SIG-M5 treated with dmso at 0.1 percent for 504 hours (cell line): ENCODE measurements around the gene DUSP18.
"Not testable (repeated sequence)": the region's sequence is repeated elsewhere in the genome, so short reads cannot be mapped to it uniquely, and the experiment has no call there.

Source experiments
- DNase-seq: peaks from one replicate; lab custom pipeline; 2025; ENCODE audit not compliant: unreplicated experiment; lab: John Stamatoyannopoulos, UW

DUSP18 gene

DNA sequence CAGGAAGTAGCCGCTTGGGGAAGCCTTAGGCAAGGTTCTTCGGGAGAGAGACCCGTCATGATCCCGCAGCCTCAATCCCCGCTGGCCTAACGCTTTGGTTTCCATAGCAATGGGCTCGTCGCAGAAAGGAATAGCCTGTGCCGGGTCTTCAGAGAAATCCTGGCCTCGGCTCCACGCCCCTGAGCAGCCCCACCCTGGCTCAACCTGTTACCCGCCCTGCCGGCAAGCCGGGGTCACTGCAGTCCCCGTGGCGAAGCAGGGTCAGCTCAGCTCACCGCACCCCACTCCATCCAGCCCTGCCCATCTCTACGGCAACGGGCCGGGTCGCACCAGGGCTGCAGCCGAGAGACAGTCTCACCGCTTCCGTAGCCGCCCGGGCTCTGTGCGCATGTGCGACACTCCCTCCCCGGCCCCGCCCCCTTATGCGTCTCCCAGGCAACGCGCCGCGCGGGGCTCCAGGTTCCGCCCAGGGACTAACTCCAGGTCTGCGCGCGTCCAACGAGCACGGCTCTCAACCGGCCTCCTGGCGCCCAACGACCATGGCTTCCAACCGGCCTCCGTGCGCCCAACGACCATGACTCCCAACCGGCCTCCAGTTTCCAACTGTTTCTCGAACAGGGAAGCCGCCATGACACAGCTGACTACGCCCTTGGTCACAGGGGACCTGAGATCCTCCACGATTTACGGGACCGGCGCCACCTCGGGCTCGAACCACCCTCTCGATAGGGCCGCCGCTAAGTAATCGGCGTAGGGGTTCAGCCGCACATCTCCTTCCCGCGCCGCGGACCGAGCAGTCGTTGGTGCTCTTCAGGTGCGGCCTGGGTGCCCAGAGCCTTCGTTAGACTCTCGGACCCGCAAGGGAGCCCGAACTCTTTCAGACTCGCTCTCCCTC is at the start of gene DUSP18:
TSS of gene DUSP18 (minus strand) at position 382 of the 892 bp plus-strand sequence. CDS start 3,872 bp downstream, outside the sequence.
- peak; percentile 71 for DNase-seq

DNA sequence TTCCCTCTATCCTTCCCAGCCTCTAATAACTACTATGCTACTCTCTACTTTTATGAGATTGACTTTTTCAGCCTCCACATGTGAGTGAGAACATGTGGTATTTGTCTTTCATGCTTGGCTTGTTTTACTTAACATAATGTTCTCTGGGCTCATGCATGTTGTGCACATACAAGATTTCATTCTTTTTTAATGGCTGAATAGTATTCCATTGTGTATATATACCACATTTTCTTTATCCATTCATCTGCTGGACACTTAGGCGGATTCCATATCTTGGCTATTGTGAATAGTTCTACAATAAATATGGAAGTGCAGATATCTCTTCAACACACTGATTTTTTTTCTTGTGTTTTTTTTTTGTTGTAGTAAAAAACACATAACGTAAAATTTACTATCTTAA is 46.4 kb upstream of the DUSP18 start:
- no peak for DNase-seq

DNA sequence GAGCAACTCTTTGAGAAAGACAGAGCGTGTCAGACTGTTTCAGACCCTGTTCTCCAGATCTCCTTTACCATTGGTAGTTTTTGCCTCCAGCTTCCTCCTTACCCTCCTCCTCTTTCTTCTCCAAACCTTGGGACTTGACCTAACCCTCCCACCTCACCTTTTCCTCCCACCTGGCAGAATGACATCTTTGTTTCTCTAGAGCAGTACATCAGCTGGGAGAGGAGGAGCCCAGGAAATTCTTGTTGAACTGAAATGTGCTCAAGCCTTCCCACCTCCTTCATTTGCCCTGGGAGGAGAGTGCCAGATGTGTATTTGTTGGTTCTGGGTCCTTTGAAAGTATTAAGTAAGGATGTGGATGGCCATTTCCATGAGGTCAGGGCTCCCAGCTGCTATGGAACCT is 44.4 kb upstream of the DUSP18 start:
- no peak for DNase-seq

DNA sequence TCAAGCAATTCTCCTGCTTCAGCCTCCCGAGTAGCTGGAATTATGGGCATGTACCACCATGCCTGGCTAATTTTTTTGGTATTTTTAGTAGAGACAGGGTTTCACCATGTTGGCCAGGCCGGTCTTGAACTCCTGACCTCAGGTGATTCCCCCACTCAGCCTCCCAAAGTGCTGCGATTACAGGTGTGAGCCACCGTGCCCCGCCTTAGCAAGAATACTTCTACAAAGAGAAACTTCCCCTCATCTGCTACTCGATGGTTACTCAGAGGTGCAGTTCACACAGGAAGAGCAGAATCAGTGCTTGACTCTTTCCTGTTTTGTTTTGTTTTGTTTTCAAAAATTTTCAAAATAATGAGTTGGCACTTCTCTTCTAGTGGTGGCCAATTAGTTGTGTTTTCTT is 42.3 kb upstream of the DUSP18 start:
- DNase-seq: not testable (repeated sequence)

DNA sequence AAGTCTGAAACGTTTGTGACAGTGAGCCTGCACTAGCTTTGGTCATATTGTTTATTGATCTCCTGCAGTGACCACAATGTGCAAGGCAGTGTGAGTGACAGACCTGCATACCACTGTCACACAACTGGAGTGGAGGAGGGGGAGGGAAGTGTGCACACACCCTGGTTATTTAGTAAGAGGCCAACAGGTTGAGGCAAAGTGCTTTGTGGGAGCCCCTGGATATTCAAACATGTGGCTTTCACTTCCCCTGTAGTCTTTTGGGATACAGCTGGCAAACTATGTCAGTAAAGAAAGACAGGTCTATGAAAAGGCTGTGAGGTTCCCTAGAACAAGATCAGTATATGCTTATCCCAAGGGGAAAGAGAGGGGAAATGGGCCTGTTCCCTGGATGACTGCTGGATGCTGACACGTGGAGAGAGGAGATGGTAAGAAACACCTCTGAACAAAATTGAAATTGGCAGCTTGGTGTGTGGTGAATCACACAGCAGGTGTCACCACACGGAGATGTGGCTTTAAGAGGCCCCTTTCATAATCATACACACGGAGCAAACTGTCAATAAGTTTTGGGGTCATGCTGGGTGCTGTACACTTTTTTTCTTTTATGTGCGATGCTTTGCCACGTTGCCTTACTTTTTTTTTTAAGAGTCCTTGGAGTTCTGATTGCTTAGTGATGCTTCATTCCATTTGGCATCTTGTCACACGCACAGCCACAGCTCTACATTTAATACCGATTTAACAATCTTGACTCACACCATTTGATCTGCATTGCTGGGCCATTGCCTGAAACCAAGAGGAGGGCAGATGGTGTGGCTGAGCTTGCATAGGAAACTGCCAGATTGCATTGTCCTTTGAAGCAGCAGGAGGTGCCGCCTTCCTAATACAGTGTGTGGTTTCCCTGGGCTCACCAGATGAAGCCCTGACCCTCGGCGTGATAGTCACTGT is 38.3 kb upstream of the DUSP18 start:
- peak; percentile 56 for DNase-seq

DNA sequence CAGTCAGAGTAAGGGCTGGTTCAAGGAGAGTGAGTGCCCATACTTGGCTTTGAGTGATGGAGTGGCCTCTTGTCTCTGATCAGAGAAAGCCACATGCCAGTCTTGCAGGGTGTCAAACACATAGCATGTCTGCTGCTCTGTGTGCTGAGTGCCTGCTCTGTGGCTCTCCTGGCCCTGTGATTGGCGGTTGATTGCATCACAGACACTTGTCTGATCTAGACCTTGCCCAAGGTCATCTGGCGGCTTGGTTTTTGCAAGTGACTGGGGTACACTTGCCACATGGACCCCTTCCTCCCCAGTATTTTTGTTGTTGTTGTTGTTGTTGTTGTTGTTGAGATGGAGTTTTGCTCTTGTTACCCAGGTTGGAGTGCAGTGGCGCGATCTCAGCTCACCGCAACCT is 37.3 kb upstream of the DUSP18 start:
- peak; percentile 10 for DNase-seq

DNA sequence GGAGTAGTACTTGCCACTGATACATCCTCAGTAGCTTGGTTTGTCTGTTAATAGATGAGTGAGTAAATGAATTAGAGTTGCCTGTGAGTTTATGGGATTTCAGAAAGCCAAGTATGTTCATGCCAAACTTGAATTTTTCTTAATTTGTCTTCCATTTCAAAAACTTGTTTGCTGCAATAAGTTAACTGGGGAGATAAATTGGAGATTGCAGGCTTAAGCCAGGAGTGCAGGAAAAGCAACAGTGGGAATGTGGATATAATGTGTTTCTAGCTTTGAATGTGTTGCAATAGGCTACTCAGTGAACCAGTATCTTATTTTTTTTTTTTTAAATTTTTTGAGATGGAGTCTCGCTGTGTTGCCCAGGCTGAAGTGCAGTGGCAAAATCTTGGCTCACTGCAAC is 35.2 kb upstream of the DUSP18 start:
- no peak for DNase-seq

DNA sequence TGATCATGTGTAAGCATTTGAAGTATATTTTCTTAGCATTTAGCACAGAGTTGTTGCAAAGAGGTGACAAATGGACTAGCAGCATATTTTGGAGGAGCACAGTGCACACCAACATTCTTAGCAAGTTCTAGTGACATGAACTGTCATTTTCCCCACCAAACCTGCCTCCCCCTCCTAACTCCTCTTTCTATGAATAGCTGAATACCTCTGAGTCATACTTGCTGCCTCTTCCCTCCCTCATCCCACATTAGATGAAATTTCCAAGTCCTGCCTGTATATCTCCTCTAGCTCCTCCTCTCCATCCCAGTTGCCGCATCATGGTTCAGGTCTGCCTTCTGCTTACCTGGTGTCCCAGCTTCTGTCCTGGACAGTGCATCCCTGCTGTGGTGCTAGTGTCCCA is 34.2 kb upstream of the DUSP18 start:
- no peak for DNase-seq

DNA sequence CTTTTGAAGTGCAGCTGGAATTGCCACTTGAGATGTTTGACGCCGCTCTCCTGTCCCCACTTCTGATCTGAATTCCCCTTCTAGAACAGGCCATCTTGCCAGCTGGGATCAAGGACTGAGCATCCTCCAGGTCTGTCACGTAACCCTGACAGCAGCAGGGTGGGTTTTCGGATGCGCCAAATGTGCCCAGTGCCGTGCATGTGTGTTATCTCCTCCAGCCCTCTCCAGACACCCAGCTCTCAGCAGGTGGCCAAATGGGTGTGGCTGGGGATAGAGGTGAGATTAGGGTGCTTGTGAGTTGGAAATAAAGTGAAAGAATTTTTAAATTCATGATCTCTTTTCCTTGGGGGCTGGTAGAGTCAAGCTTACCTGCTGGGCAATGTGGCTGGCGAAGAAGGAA is 30.3 kb upstream of the DUSP18 start:
- DNase-seq: no peak

DNA sequence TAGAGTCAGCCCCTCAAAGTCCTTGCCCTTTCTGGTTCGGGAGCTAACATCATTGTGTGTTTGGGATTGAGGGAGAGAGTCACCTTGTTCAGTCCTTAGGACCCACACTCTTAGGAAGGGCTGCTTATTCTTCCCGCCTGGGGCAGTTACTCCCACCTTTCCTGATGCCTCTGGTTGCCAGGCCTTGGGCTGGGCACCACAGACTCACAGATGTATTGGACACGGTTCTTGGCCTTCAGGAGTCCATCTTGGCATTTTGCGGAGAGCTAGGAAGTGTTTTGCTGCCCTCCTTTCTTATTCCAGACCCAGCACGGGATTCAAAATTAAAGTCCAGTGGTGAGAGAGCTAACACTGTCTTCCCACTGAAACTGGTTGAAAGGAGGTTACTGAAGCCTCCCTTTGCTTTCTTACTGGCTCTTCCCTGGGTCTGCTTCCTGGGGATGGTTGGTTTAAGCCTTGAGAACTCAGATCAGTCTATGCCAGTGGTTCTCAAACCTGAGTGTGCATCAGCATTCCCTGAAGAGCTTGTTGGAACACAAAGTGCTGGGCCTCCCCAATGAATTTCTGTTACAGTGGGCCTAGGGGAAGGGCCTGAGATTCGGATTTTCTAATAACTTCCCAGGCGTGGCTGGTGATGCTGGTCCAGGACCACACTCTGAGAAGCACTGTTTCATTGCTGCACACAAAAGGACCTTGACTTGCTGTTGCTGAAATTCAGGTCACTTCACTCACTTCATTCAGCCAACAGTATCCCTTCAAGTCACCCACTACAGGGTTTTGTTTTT is 28.4 kb upstream of the DUSP18 start:
- DNase-seq: no peak

DNA sequence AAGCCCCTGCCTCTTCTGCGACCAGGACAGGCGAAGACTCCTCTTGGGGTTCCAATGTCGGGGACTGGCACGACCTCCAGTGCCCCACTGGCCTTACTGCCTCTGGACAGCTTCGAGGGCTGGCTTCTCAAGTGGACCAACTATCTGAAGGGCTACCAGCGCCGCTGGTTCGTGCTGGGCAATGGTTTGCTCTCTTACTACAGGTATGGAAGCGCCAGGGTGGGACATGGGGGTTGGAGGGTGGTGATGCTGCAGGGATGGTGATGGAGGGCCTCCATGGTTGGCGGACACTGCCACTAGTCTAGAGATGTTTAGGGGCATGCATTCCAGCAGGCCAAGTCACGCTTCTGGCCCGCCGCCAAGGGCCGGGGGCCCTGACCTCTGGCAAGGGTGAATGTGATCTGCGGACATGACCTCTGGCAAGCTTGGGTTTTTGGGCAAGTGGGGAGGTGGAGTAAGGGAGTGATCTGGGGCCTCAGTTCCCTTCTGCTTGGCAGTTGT is 27.7 kb upstream of the DUSP18 start:
- DNase-seq: no peak

DNA sequence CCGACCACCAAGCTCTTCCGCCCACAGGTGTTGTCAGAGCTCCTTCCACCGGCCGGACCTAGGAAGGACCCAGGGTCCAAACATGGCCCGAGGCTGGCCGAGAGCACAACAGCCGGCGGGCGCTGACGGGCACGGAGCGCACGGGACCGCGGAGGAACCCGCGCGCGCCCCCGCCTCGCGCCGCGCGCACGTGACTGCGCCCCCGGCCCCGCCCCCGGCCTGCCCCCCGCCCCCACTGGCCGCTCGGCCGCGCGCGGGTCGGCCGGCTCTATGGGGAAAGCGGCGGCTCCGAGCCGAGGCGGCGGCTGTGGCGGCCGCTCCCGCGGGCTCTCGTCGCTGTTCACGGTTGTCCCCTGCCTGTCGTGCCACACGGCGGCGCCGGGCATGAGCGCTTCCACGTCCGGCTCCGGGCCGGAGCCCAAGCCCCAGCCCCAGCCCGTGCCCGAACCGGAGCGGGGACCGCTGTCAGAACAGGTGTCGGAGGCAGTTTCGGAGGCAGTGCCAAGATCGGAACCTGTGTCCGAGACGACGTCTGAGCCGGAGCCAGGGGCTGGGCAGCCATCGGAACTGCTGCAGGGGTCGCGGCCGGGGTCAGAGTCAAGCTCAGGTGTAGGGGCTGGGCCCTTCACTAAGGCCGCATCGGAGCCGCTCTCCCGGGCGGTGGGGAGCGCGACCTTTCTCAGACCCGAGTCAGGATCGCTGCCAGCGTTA is 27.1 kb upstream of the DUSP18 start, which contains the start of gene OSBP2:
TSS of gene OSBP2 (plus strand) at position 235 of the 711 bp plus-strand sequence. CDS start at position 271, 36 bp downstream.
- no peak for DNase-seq

DNA sequence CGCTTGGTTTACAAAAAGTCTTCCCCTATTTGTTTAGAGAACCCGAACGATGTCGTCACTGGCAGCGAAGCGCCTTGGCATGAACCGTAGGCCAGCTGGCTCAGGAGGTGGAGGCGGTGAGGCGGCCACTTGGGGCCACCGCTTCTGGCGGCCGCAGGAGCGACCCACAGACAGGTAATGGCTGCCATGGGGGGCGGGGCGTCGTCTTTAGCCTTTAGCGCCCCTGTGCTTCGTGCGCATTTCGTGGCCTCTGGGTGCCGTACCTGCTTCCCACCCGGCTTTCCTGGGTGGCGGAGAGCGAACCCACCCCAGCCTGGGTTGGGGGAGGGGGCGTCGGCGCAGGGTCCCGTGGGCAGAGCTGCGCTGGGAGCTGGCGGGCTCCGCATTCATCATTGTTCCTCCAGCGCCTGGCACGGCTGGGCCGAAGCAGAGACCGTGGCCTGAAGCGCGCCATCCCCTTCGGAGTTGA is 26.5 kb upstream of the DUSP18 start:
- DNase-seq: no peak

DNA sequence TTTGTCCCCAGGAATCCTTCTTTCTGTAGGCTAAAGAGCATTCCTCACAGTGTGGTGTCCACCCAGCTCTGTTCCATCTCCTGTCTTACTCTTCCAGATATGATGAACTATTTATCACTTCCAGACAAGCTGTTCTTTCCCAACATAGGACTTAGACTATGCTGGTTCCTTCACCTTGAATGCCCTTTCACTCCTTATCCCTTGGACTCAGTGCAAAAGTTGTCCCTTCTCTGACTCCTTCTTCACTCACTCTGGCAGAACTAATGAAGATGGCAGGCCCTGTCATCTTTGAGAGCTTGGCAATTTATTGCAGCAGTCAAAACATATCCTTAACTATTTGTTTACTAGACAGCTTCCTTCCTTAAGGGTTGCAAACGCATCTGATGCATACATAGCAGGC is 23.5 kb upstream of the DUSP18 start:
- DNase-seq: no peak

DNA sequence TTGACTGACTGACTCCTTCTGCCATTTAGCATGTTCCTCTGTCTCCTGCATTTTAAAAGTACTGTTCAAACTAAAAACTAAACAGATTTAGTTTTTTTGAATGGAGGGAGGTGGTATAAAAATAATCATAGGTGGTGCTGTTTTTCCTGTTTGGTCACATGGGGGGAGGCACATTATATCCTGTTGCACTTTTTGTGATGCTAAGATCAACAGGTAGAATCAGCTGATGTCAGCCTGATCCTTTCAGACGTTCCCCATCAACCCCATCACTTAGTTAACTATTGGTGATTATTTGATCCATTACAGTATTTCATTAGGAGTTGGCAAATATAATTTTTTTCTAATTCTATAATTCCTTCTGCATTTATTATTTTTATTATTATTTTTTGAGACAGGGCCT is 21.9 kb upstream of the DUSP18 start:
- DNase-seq: no peak

DNA sequence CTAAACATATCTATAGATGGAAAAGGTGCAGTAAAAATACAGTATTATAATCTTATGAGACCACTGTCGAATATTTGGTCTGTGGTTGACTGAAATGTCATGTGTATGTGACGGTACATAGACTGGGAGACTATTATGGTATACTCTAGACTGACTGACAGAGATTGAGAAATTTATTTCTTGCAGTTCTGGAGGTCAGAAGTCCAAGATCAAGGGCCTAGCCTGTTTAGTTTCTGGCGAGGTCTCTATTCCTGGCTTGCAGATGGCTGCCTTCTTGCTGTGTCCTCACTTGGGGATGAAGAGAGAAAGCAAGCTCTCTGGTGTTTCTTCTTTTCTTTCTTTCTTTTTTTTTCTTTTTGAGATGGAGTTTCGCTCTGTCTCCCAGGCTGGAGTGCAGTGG is 19.7 kb upstream of the DUSP18 start:
- no peak for DNase-seq

DNA sequence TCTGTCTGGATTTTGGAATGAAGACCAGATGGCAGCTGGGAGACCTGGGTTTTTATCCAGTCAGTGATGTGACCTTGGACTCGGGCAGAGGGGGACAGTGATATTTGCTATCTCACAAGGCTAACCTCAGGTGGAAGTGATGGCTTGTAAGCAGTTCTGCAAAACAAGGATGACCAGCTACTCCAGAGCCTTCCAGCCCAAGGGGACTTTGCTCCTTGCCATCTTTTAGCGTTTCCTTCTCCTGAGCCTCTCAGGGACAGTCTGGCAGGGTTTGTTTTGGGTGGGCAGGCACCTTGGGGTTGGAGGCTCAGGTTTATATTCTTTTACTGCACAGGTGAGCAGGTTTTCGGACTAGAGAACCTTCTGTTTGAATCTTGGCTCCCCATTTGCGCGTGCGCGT is 17.5 kb upstream of the DUSP18 start:
- DNase-seq: no peak

DNA sequence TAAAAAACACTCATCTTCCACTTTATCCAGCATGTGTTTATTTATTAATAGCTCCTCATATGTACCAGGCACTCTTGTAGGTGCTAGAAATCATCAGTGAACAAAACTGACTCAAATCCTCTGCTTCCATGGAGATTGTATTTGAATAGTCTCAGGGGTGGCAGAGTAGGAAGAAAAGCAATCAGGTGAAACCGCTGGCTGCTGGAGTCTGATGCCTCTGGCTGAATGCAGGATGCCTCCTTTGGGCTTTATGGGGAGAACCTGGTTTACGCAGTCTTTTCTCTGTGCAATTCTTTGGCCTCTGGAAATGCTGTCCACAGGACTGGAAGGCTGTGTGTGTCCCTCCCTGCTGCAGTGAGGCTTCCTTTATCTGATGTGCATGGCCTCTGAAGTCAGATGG is 14.2 kb upstream of the DUSP18 start:
- no peak for DNase-seq

DNA sequence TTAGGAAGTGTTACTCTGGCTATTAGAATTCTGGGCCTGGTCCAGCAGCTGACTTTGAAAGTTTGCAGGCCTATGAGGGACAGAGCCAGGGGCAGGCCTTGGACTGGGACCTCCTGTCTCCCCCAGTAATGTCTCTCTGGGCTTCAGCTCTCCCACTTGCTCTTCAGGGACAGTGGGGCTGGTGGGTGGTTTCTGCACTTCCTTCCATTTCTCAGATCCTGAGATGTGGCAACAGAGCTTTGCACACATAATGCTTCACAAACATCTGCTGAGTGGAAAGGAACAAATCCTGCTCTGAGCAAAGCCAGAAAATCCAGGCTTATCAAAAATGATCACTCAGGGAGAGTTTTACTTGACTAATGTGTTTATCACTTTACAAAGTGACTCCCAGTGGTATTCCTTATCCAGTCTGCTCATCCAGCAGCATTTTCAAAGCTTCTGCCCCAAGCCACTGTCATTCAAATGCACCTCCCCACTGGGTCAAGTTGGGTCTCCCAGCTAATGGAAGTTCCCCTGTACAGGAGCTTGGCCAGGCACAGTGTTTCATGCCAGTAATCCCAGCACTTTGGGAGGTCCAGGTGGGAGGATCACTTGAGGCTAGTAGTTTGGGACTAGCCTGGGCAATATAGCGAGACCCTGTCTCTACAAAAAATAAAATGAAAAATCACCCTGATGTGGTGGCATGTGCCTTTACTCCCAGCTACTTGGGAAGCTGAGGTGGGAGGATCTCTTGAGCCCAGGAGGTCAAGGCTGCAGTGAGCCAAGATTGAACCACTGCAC is 13.5 kb upstream of the DUSP18 start:
- DNase-seq: no peak
